NCI-H1694 (cell line): ENCODE results near the gene TDP2.
"Not testable (repeated sequence)": the region's sequence is repeated elsewhere in the genome, so short reads cannot be mapped to it uniquely, and the experiment has no call there.

Experiments used
- DNase-seq: peaks from one replicate; lab custom pipeline; 2025; lab: John Stamatoyannopoulos, UW

TDP2 gene

DNA sequence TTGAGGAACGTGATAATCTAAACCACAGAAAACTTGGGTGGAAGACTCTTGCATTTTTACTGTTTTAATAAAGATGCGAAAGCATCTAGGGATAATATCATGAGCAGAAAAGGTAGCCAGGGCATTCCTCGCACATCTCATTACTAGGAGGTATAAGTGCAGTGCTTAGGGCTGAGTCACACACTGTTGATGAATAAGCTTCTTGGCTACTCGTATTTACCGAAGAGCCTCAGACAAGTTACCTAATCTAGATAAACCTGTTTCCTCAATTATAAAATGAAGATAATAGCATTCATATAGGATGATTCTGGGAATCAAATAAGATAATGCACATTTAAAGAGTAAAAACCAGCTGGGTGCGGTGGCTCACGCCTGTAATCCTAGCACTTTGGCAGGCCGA, 19.9 kb downstream of the TDP2 start:
- DNase-seq = no peak

- DNase-seq = no peak
These were observed 22.3 kb downstream of the TDP2 start for GRCh38 chr6:24644377-24644776.

DNA sequence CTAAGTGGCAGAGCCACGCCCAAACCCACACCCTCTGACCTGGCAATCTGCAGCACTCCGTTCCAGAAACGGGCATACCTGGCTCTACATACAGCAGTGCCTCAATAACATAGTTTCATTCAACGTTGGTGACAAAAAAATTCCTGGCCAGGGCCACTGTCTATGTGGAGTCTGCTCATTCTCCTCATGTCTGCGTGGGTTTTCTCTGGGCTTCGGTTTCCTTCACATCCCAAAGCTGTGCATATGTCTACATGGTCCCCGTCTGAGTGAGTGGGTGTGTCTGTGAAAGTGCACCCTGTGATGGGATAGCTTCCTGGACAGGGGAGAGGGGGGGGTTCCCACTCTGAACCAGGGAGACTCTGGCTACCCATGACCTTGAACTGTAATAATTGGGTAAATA, 22.8 kb downstream of the TDP2 start:
- DNase-seq = no peak

- DNase-seq = no peak
These were observed 24.6 kb downstream of the TDP2 start for GRCh38 chr6:24642061-24642460.

DNA sequence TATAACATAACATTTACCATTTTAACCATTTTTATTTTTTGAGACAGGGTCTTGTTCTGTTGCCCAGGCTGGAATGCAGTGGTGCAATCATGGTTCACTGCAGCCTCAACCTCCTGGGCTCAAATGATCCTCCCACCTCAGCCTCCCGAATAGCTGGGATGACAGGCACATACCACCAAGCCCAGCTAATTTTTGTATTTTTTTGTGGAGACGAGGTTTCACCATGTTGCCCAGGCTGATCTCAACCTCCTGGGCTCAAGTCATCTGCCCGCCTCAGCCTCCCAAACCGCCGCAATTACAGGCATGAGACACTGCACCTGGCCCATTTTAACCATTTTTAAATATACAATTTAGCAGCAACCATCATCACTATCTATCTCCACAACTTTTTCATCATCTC, 26.1 kb downstream of the TDP2 start:
- DNase-seq = not testable (repeated sequence)

DNA sequence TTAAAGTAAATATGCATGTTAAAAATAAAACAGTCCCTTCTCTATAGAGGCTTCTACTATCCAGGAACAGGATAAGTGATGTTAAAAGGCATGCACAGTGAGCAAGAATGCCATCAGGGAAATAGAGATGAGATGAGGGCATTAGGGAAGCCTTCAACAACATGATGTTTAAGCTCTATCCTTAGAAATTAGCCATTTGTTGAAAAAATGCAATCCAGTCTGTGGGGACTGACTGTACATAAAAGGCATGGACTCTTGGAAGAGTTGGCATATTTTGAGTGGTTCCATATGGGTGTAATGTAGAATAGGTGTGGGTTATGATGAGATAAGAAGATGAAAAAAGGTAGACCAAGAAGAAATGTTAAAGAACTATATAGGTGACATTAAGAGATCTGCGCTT, 26.5 kb downstream of the TDP2 start:
- DNase-seq = no peak

DNA sequence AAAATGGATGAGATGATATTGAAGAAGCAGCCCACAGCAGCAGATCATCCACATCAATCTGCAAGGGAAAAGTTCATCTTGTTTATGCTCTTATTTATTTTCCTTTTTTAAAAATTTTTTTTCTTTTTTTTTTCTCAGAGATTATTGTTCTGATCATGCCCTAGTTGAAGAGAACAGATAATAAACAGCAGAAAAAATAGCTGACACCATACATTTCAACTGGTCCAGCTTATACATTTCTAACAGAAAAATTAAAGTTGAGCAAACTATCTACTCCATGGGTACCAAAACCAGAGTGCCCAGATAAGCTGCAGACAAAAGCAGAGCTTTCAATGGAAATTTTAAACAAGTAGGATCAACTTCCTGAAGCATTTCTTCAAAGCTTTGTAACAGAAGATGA, 30.0 kb downstream of the TDP2 start:
- no peak for DNase-seq

- DNase-seq = no peak
These were observed 34.1 kb downstream of the TDP2 start for GRCh38 chr6:24632573-24632972.

DNA sequence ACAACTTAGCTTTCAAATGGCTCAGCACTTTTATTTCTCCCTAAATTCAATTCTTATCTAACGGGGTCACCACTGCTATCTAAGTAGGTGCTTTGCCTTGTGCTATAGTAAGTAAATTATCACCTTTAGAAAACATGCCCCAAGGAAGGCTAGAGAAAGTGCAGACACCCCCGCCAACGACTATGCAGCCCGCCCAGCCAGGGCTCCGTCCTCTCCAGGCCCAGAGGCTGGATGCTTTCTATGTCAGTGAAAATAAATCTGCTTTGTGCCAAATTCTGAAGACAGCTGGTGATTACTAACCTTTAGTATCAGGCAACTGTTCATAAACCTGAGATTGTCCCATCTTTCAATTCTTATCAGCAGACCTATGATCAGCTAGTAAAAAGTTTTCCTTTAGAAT, 35.0 kb downstream of the TDP2 start:
- DNase-seq = no peak

- DNase-seq = no peak
These were observed 35.7 kb downstream of the TDP2 start for GRCh38 chr6:24630856-24631505.

GRCh38 chr6:24621626-24622289, 44.9 kb downstream of the TDP2 start:
- no peak for DNase-seq

DNA sequence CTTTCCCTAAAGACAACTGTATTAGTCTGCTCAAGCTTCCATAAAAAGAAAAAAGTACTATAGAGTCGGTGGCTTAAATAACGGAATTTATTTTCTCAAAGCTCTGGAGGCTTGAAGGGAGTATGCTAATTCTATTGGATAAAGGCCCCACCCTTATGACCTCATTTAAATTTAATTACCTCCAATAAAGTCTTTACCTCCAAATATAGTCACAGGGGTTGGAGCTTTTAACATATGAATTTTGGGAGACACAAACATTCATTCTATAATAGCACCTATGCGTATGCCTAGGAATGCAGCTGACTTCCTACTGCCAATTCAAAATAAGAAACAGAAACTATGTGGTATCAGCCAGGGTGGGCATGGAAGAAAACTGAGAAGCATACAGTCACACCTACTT, 46.1 kb downstream of the TDP2 start:
- DNase-seq = no peak

DNA sequence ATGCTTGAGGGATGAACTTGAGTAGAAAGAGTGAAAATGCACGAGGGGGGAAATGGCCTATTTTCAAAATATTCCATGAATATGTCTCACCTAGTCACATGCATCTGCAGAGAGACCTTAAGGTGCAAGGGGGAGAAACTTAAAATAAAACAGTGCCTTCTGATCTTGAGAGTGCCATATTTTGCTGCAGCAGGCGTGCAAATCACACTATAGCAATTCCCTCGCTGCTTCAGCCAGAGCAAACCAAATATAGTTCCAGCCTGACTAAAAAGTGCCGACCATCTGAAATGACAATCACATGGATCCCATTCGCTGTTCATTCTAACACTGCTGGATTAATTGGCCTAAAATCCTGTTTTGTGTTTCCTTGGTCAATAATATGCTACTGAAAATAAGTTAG, 47.0 kb downstream of the TDP2 start:
- DNase-seq = no peak

DNA sequence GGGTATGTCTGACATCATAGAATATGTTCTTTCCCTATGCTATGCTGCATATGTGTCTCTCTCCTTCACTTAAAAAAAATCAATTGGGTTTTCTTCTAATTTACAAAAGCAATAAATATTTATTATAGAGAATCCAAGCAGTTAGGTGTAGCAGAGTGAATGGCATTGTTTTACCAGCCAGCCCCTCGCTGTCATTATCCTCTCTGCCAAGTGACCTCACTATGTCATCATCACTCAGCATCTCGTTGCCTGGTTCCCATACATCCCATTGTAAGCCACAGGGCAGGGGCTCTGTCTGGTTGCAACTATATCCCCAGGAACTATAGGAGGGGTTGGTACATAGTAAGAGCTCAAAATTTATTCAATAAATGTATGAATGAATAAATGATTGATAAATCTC, 52.1 kb downstream of the TDP2 start:
- no peak for DNase-seq

- no peak for DNase-seq
These were observed 52.7 kb downstream of the TDP2 start for GRCh38 chr6:24614043-24614420.

GRCh38 chr6:24613361-24614042, 53.2 kb downstream of the TDP2 start:
- no peak for DNase-seq

DNA sequence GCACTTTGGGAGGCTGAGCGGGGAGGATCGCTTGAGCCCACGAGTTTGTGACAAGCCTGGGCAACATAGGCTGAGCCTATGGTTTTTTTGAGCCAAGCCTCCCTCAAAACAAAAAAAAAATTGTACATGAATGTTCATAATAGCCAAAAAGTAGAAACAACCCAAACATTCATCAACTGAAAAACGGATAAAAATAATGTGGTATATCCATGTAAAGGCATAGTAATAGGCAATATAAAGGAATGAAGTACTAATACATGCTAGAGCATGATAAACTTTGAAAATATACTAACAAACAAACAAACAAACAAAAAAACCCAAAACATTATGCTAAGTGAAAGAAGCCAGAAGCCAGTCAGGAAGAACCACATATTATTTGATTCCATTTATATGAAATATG, 56.0 kb downstream of the TDP2 start:
- DNase-seq = no peak

- no peak for DNase-seq
These were observed 59.2 kb downstream of the TDP2 start for GRCh38 chr6:24607310-24608105.

DNA sequence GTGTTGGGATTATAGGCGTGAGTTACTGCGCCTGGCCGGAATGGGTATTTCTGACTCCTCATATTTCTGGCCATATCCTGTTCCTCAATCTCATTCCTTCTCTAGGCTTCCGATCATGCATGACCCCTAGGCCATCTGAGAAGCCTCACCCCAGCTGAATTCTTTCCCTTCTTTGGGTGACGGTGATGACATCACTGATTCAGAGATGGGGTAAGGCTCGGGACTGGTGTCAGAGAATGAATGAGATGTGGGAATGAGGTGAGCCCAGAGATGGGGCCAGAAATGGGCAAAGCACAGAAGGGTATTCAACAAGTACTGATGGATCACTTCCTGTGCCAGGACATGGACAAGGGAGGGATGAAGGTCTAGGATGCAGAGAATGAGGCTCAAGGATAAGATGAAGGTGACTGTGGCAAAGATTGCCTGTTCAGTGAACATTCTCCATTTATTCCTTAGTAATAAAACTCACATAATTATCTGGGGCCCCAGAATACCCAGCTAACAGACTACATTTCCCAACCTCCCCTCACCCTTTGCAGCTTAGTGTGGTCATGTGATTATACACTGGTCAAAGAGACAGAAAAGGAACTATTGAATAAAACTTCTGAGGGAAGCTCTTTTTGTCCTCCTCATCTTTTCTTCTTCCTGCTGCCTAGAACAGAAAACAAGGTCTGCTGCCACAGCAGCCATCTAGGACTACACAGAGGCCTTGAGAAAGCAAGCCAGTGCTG, 60.3 kb downstream of the TDP2 start:
- DNase-seq = no peak

- no peak for DNase-seq
These were observed 63.5 kb downstream of the TDP2 start for GRCh38 chr6:24603241-24603640.

GRCh38 chr6:24600903-24601302, 65.8 kb downstream of the TDP2 start:
- DNase-seq = no peak
